ENCODE measurements around the gene LANCL2. TPM values are rescaled to one million over a fixed set of nuclear protein-coding genes. Genes with fewer than 3 reads are reported as not detected.

Gene LANCL2
- total RNA-seq, 1 donor from 2014 or later: 7.1 TPM

- H3K27ac ChIP-seq: no peak overlapping the region
- H3K27me3 ChIP-seq: no peaks in the 10 kb centered on the region
- no peak overlapping the region for H3K27ac Mint-ChIP-seq
- DNase-seq (ENCODE audit: low spot score): no peak
- H3K4me3 Mint-ChIP-seq: no peak overlapping the region
- H3K4me1 ChIP-seq: no peaks in the 10 kb centered on the region
- H3K36me3 Mint-ChIP-seq: peaks cover 7% of the 10 kb centered on the region
- H2AFZ ChIP-seq (replicated peaks): no peak overlapping the region
- H3K9ac ChIP-seq: no peak overlapping the region
- no peaks in the 10 kb centered on the region for H3K9me3 ChIP-seq (ENCODE audit: low read depth)
- H3K4me2 ChIP-seq: no peak overlapping the region
- no peak overlapping the region for H3K4me3 ChIP-seq
- H3K79me2 ChIP-seq (ENCODE audit: low read depth): peaks cover 6% of the 10 kb centered on the region
- H3K4me1 Mint-ChIP-seq: no peaks in the 10 kb centered on the region
- H4K20me1 ChIP-seq (ENCODE audit: low read depth): no peaks in the 10 kb centered on the region
- TF ChIP-seq EZH2phosphoT487 (IDR thresholded peaks at IDR 0.05): no peak
- no peak for TF ChIP-seq EZH2 (IDR thresholded peaks at IDR 0.05)
- TF ChIP-seq CTCF (IDR thresholded peaks at IDR 0.05): no peak
- H3K27me3 Mint-ChIP-seq (ENCODE audit: insufficient read depth, low read depth): peaks cover 2% of the 10 kb centered on the region
- no peaks in the 10 kb centered on the region for H3K36me3 ChIP-seq
- peaks cover 18% of the 10 kb centered on the region for H3K9me3 Mint-ChIP-seq
- H3F3A ChIP-seq (ENCODE audit: low read depth): no peaks in the 10 kb centered on the region
Measured at GRCh38 chr7:55377162-55377817, 12.2 kb downstream of the LANCL2 start.

GRCh38 chr7:55379285-55379684, 14.1 kb downstream of the LANCL2 start:
- no peaks in the 10 kb centered on the region for H3K36me3 ChIP-seq
- no peaks in the 10 kb centered on the region for H4K20me1 ChIP-seq (ENCODE audit: low read depth)
- peaks cover 6% of the 10 kb centered on the region for H3K79me2 ChIP-seq (ENCODE audit: low read depth)
- H3K9ac ChIP-seq: no peak overlapping the region
- no peaks in the 10 kb centered on the region for H3F3A ChIP-seq (ENCODE audit: low read depth)
- H3K9me3 Mint-ChIP-seq: peaks cover 35% of the 10 kb centered on the region
- no peak overlapping the region for H3K4me3 Mint-ChIP-seq
- H3K27me3 Mint-ChIP-seq (ENCODE audit: insufficient read depth, low read depth): peaks cover 2% of the 10 kb centered on the region
- H3K4me1 Mint-ChIP-seq: no peaks in the 10 kb centered on the region
- no peak for DNase-seq (ENCODE audit: low spot score)
- H3K27me3 ChIP-seq: no peaks in the 10 kb centered on the region
- H3K4me1 ChIP-seq: no peaks in the 10 kb centered on the region
- no peaks in the 10 kb centered on the region for H3K9me3 ChIP-seq (ENCODE audit: low read depth)
- peaks cover 10% of the 10 kb centered on the region for H3K36me3 Mint-ChIP-seq
- no peak overlapping the region for H3K27ac ChIP-seq
- no peak overlapping the region for H3K4me2 ChIP-seq
- H3K27ac Mint-ChIP-seq: no peak overlapping the region
- H3K4me3 ChIP-seq: no peak overlapping the region
- TF ChIP-seq CTCF (IDR thresholded peaks at IDR 0.05) (no peak), EZH2phosphoT487 (IDR thresholded peaks at IDR 0.05) (no peak), EZH2 (IDR thresholded peaks at IDR 0.05) (no peak)
- H2AFZ ChIP-seq (replicated peaks): no peak overlapping the region

- Histone ChIP-seq H3K27ac (no peak overlapping the region), H3F3A (ENCODE audit: low read depth) (no peaks in the 10 kb centered on the region)
Measured at GRCh38 chr7:55381189-55381588, 16.1 kb downstream of the LANCL2 start.

More at GRCh38 chr7:55381189-55381588, 16.1 kb downstream of the LANCL2 start:
- Histone ChIP-seq H3K4me1 (no peaks in the 10 kb centered on the region), H3K4me3 (no peak overlapping the region), H4K20me1 (ENCODE audit: low read depth) (no peaks in the 10 kb centered on the region), H3K9me3 (ENCODE audit: low read depth) (no peaks in the 10 kb centered on the region), H3K27me3 (no peaks in the 10 kb centered on the region), H3K79me2 (ENCODE audit: low read depth) (peaks cover 6% of the 10 kb centered on the region), H3K4me2 (no peak overlapping the region), H3K36me3 (no peaks in the 10 kb centered on the region), H3K9ac (no peak overlapping the region), H2AFZ (replicated peaks) (no peak overlapping the region)
- peaks cover 49% of the 10 kb centered on the region for H3K9me3 Mint-ChIP-seq
- TF ChIP-seq CTCF (IDR thresholded peaks at IDR 0.05): no peak
- no peak for TF ChIP-seq EZH2 (IDR thresholded peaks at IDR 0.05)
- no peak for TF ChIP-seq EZH2phosphoT487 (IDR thresholded peaks at IDR 0.05)
- peaks cover 2% of the 10 kb centered on the region for H3K27me3 Mint-ChIP-seq (ENCODE audit: insufficient read depth, low read depth)
- H3K4me1 Mint-ChIP-seq: no peaks in the 10 kb centered on the region
- H3K4me3 Mint-ChIP-seq: no peak overlapping the region
- peaks cover 12% of the 10 kb centered on the region for H3K36me3 Mint-ChIP-seq
- no peak for DNase-seq (ENCODE audit: low spot score)
- no peak overlapping the region for H3K27ac Mint-ChIP-seq

Measured in neural progenitor cell (in vitro differentiated cells).